Activated CD4-positive, alpha-beta T cell treated with anti-CD3 and anti-CD28 coated beads for 24 hours (primary cell): ENCODE results near the gene TMEM94.
"Not testable (repeated sequence)": the region's sequence is repeated elsewhere in the genome, so short reads cannot be mapped to it uniquely, and the experiment has no call there.

Experiments
- DNase-seq, 2 donors: peaks; one replicate each; pipeline ENCODE4 v3.0.0-alpha.2; 2020; ENCODE audit warnings: low read depth in 2 of 2

The TMEM94 gene

GRCh38 chr17:75456417-75457046 lies at the start of gene TMEM94:
Gene TMEM94 (plus strand): TSS chr17:75456635. CDS start chr17:75471906, 15,271 bp downstream.
- peak; percentile 80 to 85 for DNase-seq

- no peak for DNase-seq
Measured at GRCh38 chr17:75407655-75408352, 48.6 kb upstream of the TMEM94 start.

- DNase-seq, result no peak
Measured at GRCh38 chr17:75410141-75410540, 46.3 kb upstream of the TMEM94 start.

- no peak for DNase-seq
Measured at GRCh38 chr17:75411328-75412067, 44.9 kb upstream of the TMEM94 start.

- DNase-seq, result peak; percentile 56 to 66
Measured at GRCh38 chr17:75412455-75413317, 43.7 kb upstream of the TMEM94 start.

- DNase-seq, result no peak
Measured at GRCh38 chr17:75414488-75414887, 41.9 kb upstream of the TMEM94 start.

- no peak for DNase-seq
Measured at GRCh38 chr17:75416006-75416405, 40.4 kb upstream of the TMEM94 start.

- no peak for DNase-seq
Measured at GRCh38 chr17:75417054-75417580, 39.3 kb upstream of the TMEM94 start.

- no peak for DNase-seq
Measured at GRCh38 chr17:75418531-75418930, 37.9 kb upstream of the TMEM94 start.

- DNase-seq, result no peak
Measured at GRCh38 chr17:75428543-75429469, 27.6 kb upstream of the TMEM94 start.

- DNase-seq, result no peak
Measured at GRCh38 chr17:75430159-75430974, 26.1 kb upstream of the TMEM94 start.

- no peak for DNase-seq
Measured at GRCh38 chr17:75433218-75433783, 23.1 kb upstream of the TMEM94 start.

GRCh38 chr17:75434433-75434832 lies 22.0 kb upstream of the TMEM94 start:
- DNase-seq, result not testable (repeated sequence)

- DNase-seq, result not testable (repeated sequence)
Measured at GRCh38 chr17:75437404-75437803, 19.0 kb upstream of the TMEM94 start.

GRCh38 chr17:75439287-75439686 lies 17.1 kb upstream of the TMEM94 start:
- DNase-seq, result no peak

GRCh38 chr17:75440738-75441448 lies 15.5 kb upstream of the TMEM94 start:
- no peak for DNase-seq

- DNase-seq, result no peak
Measured at GRCh38 chr17:75442168-75443103, 14.0 kb upstream of the TMEM94 start.
